Testis (tissue), 2 donors: Measurements from ENCODE around the gene RGS6.

Experiments
- POLR2A ChIP-seq: fragments of 450-650 bp; IDR thresholded peaks from one replicate; pipeline ENCODE4 v1.6.1; 2017; ENCODE audit warnings: antibody characterized with exemption, mild to moderate bottlenecking, moderate library complexity
- TF ChIP-seq, protein P1 (sequence below), 3 experiments: fragments of 450-650 bp in 2 of 3; fragments of 200-600 bp in 1 of 3; sonication (generic) in 1 of 3; IDR thresholded peaks; one replicate each; pipeline ENCODE4 v1.5.1; 2016 to 2019; ENCODE audit warnings: antibody characterized with exemption in 3 of 3, mild to moderate bottlenecking in 2 of 3, moderate library complexity in 1 of 3

DNA sequence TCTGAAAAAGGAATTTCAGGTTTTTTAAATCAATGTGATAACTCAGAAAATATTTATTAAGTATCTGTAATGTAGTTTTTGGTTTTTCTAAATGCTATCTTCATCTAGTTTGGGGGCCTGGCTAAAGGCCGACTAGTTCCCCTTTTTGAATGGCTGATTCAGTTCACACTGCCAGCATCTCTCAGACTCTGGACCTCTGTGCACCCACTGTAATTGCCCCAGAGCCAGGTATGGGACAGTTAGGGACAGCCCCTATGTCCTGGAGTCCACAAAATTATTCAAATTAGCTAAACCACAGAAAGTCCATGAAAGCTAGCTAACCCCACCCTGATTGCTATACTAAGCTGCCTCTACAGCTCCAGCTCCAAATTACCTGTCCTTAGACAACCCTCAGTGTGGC is 49.1 kb upstream of the RGS6 start:
- TF ChIP-seq, protein P1, sequence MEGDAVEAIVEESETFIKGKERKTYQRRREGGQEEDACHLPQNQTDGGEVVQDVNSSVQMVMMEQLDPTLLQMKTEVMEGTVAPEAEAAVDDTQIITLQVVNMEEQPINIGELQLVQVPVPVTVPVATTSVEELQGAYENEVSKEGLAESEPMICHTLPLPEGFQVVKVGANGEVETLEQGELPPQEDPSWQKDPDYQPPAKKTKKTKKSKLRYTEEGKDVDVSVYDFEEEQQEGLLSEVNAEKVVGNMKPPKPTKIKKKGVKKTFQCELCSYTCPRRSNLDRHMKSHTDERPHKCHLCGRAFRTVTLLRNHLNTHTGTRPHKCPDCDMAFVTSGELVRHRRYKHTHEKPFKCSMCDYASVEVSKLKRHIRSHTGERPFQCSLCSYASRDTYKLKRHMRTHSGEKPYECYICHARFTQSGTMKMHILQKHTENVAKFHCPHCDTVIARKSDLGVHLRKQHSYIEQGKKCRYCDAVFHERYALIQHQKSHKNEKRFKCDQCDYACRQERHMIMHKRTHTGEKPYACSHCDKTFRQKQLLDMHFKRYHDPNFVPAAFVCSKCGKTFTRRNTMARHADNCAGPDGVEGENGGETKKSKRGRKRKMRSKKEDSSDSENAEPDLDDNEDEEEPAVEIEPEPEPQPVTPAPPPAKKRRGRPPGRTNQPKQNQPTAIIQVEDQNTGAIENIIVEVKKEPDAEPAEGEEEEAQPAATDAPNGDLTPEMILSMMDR (IDR thresholded peaks at IDR 0.05): no peak
- no peak for TF ChIP-seq POLR2A
